GM23338 (cell line): ENCODE results near the gene PRM3. TPM values are rescaled to one million over a fixed set of nuclear protein-coding genes. Genes with fewer than 3 reads are reported as not detected.

Source experiments
- ATAC-seq: fragments of 200-7000 bp; cut with Tn5 transposase; 3 replicates; pipeline ENCODE4 v1.9.1; 2020
- DNase-seq: peaks from one replicate; pipeline ENCODE4 v3.0.0-alpha.2; 2015; ENCODE audit warnings: low spot score
- H2AFZ ChIP-seq: fragments of 200-600 bp; sonication (generic); 2 replicates; pipeline ENCODE4 v1.8.0; 2016; ENCODE audit warnings: antibody characterized with exemption, mild to moderate bottlenecking, moderate library complexity
- H3F3A ChIP-seq: fragments of 200-600 bp; sonication (generic); replicated peaks from 2 replicates; pipeline ENCODE4 v1.8.0; 2017; ENCODE audit warnings: antibody characterized with exemption, mixed run types, low read depth
- H3K27ac ChIP-seq: fragments of 200-600 bp; sonication (generic); 2 replicates; pipeline ENCODE4 v1.6.1; 2016; ENCODE audit warnings: low read depth
- H3K27me3 ChIP-seq: fragments of 200-600 bp; sonication (generic); 2 replicates; pipeline ENCODE4 v1.8.0; 2016; ENCODE audit warnings: mild to moderate bottlenecking, mixed run types, moderate library complexity; ENCODE audit not compliant: insufficient read depth
- H3K36me3 ChIP-seq: fragments of 200-600 bp; sonication (generic); 2 replicates; pipeline ENCODE4 v1.8.0; 2016; ENCODE audit warnings: mild to moderate bottlenecking; ENCODE audit not compliant: insufficient read depth
- H3K4me1 ChIP-seq: fragments of 200-600 bp; sonication (generic); 2 replicates; pipeline ENCODE4 v1.8.0; 2016; ENCODE audit warnings: mild to moderate bottlenecking, moderate library complexity; ENCODE audit not compliant: insufficient read depth
- H3K4me2 ChIP-seq: fragments of 200-600 bp; sonication (generic); 2 replicates; pipeline ENCODE4 v1.7.1; 2017; ENCODE audit warnings: mixed run types
- H3K4me3 ChIP-seq: fragments of 200-600 bp; sonication (generic); 2 replicates; pipeline ENCODE4 v1.6.1; 2016; ENCODE audit warnings: mixed run types
- H3K79me2 ChIP-seq: fragments of 200-600 bp; sonication (generic); replicated peaks from 2 replicates; pipeline ENCODE4 v1.8.0; 2017; ENCODE audit warnings: mild to moderate bottlenecking; ENCODE audit not compliant: insufficient read depth
- H3K9me2 ChIP-seq: fragments of 200-600 bp; sonication (generic); 2 replicates; pipeline ENCODE4 v1.8.0; 2017; ENCODE audit not compliant: insufficient read depth
- H4K20me1 ChIP-seq: fragments of 200-600 bp; sonication (generic); replicated peaks from 2 replicates; pipeline ENCODE4 v1.8.0; 2017; ENCODE audit warnings: mild to moderate bottlenecking; ENCODE audit not compliant: insufficient read depth
- H3K27ac Mint-ChIP-seq: 2 replicates; pipeline ENCODE4 v1.8.0; 2020; ENCODE audit warnings: inconsistent platforms, mild to moderate bottlenecking, moderate library complexity, mixed read lengths
- H3K27me3 Mint-ChIP-seq: 3 replicates; pipeline ENCODE4 v1.8.0; 2022; ENCODE audit warnings: low read depth, mild to moderate bottlenecking, moderate library complexity, mixed read lengths, inconsistent platforms; ENCODE audit not compliant: insufficient read depth, poor library complexity
- H3K36me3 Mint-ChIP-seq: 3 replicates; pipeline ENCODE4 v1.8.0; 2021; ENCODE audit warnings: low read depth, mild to moderate bottlenecking, inconsistent platforms, moderate library complexity, mixed read lengths
- H3K4me1 Mint-ChIP-seq: 3 replicates; pipeline ENCODE4 v1.8.0; 2020; ENCODE audit warnings: mild to moderate bottlenecking, inconsistent platforms, mixed read lengths
- H3K4me3 Mint-ChIP-seq: 3 replicates; pipeline ENCODE4 v1.8.0; 2021; ENCODE audit warnings: moderate library complexity, mild to moderate bottlenecking, inconsistent platforms, mixed read lengths
- H3K9me3 Mint-ChIP-seq: 3 replicates; pipeline ENCODE4 v1.8.0; 2020; ENCODE audit warnings: moderate library complexity, mild to moderate bottlenecking, inconsistent platforms, mixed read lengths
- CREB1 ChIP-seq: fragments of 250-450 bp; sonication (Bioruptor Pico); IDR thresholded peaks from 2 replicates; pipeline ENCODE4 v1.5.0; 2020; ENCODE audit warnings: low read depth, mild to moderate bottlenecking, moderate library complexity
- CTCF ChIP-seq, 2 experiments: fragments of 200-600 bp in 1 of 2; sonication (generic) in 1 of 2; conservative IDR thresholded peaks; 2 replicates each; pipeline versions ENCODE4 v1.5.1 to v1.6.1; 2016 to 2017; ENCODE audit warnings: antibody characterized with exemption in 2 of 2, low read depth in 2 of 2, mild to moderate bottlenecking in 2 of 2, moderate library complexity in 1 of 2
- ETS1 ChIP-seq: IDR thresholded peaks from 2 replicates; pipeline ENCODE4 v1.6.1; 2016; ENCODE audit warnings: antibody characterized with exemption
- NANOG ChIP-seq: IDR thresholded peaks from 2 replicates; pipeline ENCODE4 v1.6.1; 2016; ENCODE audit warnings: antibody characterized with exemption, borderline replicate concordance
- POLR2AphosphoS5 ChIP-seq: IDR thresholded peaks from 2 replicates; pipeline ENCODE4 v1.6.1; 2016; ENCODE audit warnings: antibody characterized with exemption, low read depth
- REST ChIP-seq: IDR thresholded peaks from one replicate; pipeline ENCODE4 v1.6.1; 2018; ENCODE audit warnings: antibody characterized with exemption; ENCODE audit not compliant: unreplicated experiment
- ZNF114 ChIP-seq: fragments of 250-450 bp; sonication (Bioruptor Pico); IDR thresholded peaks from 2 replicates; pipeline ENCODE4 v1.5.0; 2020; ENCODE audit warnings: mild to moderate bottlenecking, moderate library complexity
- polyA plus RNA-seq: library from polyadenylated mRNA; unstranded; fragments of >200 nt; fragmentation: Nextera tagmentation; extraction: Ambion mirVana; gene quantifications from 2 replicates; pipeline ENCODE4 v1.2.1, GENCODE V29; 2016
- total RNA-seq: library from RNA; depleted of rRNA; stranded (reverse); fragments of >200 nt; shearing (Covaris generic); gene quantifications from 2 replicates; pipeline ENCODE4 v1.2.3, GENCODE V29; 2014

PRM3 gene
- total and polyA plus RNA-seq, 2 experiments from 2014 or later, result not detected

GRCh38 chr16:11270602-11271162 is 2.7 kb downstream of the PRM3 start:
- ATAC-seq, result no peak
- Histone ChIP-seq H3K4me1 (no peaks in the 10 kb centered on the region; the same call in 1 of the 2 replicates), H3K4me3 (no peak overlapping the region), H3F3A (0 out of 2 replicates have a peak, but pooled peaks cover 3% of the 10 kb centered on the region), H3K27me3 (no peaks in the 10 kb centered on the region), H3K9me2 (peaks cover 3% of the 10 kb centered on the region; the same call in 1 of the 2 replicates), H4K20me1 (no peaks in the 10 kb centered on the region), H3K4me2 (no peak overlapping the region), H3K36me3 (no peaks in the 10 kb centered on the region), H3K27ac (no peak overlapping the region), H2AFZ (no peak overlapping the region), H3K79me2 (no peaks in the 10 kb centered on the region)
- no peak for DNase-seq
- Mint-ChIP-seq H3K9me3 (no peaks in the 10 kb centered on the region; the same call in 2 of the 3 replicates), H3K27me3 (peaks cover 12% of the 10 kb centered on the region), H3K4me1 (peaks cover 11% of the 10 kb centered on the region), H3K27ac (no peak overlapping the region), H3K36me3 (no peaks in the 10 kb centered on the region), H3K4me3 (no peak overlapping the region)
- TF ChIP-seq REST (no peak), CTCF (conservative IDR thresholded peaks at IDR 0.05; ENCODE audit: low read depth in 2 of 2) (no peak), NANOG (no peak), ZNF114 (CRISPR knock-in tag) (no peak), CREB1 (CRISPR knock-in tag) (no peak)

- no peaks in the 10 kb centered on the region for H3K27me3 ChIP-seq
- Mint-ChIP-seq H3K9me3 (no peaks in the 10 kb centered on the region), H3K36me3 (no peaks in the 10 kb centered on the region), H3K27ac (no peak within 1 kb of the TSS), H3K4me3 (no peak within 1 kb of the TSS), H3K27me3 (peaks cover 12% of the 10 kb centered on the region), H3K4me1 (peaks cover 9% of the 10 kb centered on the region)
- DNase-seq (no peak), ATAC-seq (no peak)
- H3K4me1 ChIP-seq, result no peaks in the 10 kb centered on the region; the same call in 1 of the 2 replicates
- no peaks in the 10 kb centered on the region for H3K79me2 ChIP-seq
- H3K9me2 ChIP-seq, result peaks cover 3% of the 10 kb centered on the region; the same call in 1 of the 2 replicates
- H3F3A ChIP-seq, result 0 out of 2 replicates have a peak, but pooled peaks cover 3% of the 10 kb centered on the region
- no peak within 1 kb of the TSS for H3K4me3 ChIP-seq
- H3K27ac ChIP-seq, result no peak within 1 kb of the TSS
- H3K4me2 ChIP-seq, result no peak within 1 kb of the TSS
- no peak within 1 kb of the TSS for H2AFZ ChIP-seq
- H4K20me1 ChIP-seq, result no peaks in the 10 kb centered on the region
- H3K36me3 ChIP-seq, result no peaks in the 10 kb centered on the region
- no peak for TF ChIP-seq ETS1
- no peak for TF ChIP-seq REST
- no peak for TF ChIP-seq POLR2AphosphoS5
These were observed 4.5 kb downstream of the PRM3 start, which contains the start of gene TNP2 for GRCh38 chr16:11268921-11269375. Gene TNP2 (minus strand): TSS chr16:11269325. CDS start chr16:11269262, 63 bp downstream.
